ENCODE results near the gene AGR2. TPM values are rescaled to one million over a fixed set of nuclear protein-coding genes. Genes with fewer than 3 reads are reported as not detected.

The AGR2 gene
- total RNA-seq, 1 donor from 2014 or later, result not detected

DNA sequence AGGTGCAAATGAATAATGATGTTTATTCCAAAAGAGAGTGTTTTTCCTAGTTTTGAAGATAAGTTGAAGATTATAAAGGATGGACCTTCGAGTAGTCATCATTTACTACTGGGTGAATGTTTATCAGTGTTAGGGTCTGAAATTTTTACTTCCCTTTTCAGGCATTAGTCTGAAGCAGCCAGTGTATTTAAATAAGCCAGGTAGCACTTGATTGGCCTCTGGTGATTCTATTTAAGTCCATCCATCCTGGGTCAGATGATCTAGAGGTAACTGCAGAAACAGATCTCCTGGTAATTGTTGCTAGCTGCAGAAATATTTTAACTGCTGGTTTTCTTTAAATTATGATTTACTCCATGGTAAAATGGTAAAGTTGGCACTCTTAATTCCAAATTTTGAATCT, 34.1 kb upstream of the AGR2 start:
- H3K4me2 ChIP-seq (ENCODE audit: low read length), result no peak overlapping the region
- Mint-ChIP-seq H3K36me3 (ENCODE audit: low read depth, unreplicated experiment) (no peaks in the 10 kb centered on the region), H3K4me1 (ENCODE audit: low read depth, unreplicated experiment) (peaks cover 34% of the 10 kb centered on the region), H3K9me3 (ENCODE audit: unreplicated experiment) (no peaks in the 10 kb centered on the region), H3K27me3 (ENCODE audit: low read depth, unreplicated experiment) (no peaks in the 10 kb centered on the region), H3K27ac (ENCODE audit: unreplicated experiment) (no peak overlapping the region), H3K4me3 (ENCODE audit: unreplicated experiment) (no peak overlapping the region)
- no peaks in the 10 kb centered on the region for H3K4me1 ChIP-seq (ENCODE audit: insufficient read depth, low read length)
- H3K9me3 ChIP-seq (ENCODE audit: insufficient read depth, low read depth, low read length), result no peaks in the 10 kb centered on the region
- H3K79me2 ChIP-seq (ENCODE audit: insufficient read depth, low read length), result no peaks in the 10 kb centered on the region
- no peak overlapping the region for H3K4me3 ChIP-seq (ENCODE audit: insufficient read depth, low read depth, low read length)
- no peak overlapping the region for H3K27ac ChIP-seq (ENCODE audit: low read depth, low read length)
- no peaks in the 10 kb centered on the region for H3K27me3 ChIP-seq (ENCODE audit: insufficient read depth, low read length)
- no peak for FAIRE-seq
- no peaks in the 10 kb centered on the region for H3K36me3 ChIP-seq (ENCODE audit: insufficient read depth, low read length)
- no peak overlapping the region for H3K9ac ChIP-seq (ENCODE audit: low read length)
- TF ChIP-seq, protein P1, sequence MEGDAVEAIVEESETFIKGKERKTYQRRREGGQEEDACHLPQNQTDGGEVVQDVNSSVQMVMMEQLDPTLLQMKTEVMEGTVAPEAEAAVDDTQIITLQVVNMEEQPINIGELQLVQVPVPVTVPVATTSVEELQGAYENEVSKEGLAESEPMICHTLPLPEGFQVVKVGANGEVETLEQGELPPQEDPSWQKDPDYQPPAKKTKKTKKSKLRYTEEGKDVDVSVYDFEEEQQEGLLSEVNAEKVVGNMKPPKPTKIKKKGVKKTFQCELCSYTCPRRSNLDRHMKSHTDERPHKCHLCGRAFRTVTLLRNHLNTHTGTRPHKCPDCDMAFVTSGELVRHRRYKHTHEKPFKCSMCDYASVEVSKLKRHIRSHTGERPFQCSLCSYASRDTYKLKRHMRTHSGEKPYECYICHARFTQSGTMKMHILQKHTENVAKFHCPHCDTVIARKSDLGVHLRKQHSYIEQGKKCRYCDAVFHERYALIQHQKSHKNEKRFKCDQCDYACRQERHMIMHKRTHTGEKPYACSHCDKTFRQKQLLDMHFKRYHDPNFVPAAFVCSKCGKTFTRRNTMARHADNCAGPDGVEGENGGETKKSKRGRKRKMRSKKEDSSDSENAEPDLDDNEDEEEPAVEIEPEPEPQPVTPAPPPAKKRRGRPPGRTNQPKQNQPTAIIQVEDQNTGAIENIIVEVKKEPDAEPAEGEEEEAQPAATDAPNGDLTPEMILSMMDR (IDR thresholded peaks at IDR 0.05; ENCODE audit: insufficient read depth, low read depth, low read length), result no peak
- TF ChIP-seq EZH2 (IDR thresholded peaks at IDR 0.05; ENCODE audit: insufficient read depth, low read length), result no peak
- H4K20me1 ChIP-seq (ENCODE audit: insufficient read depth, low read length), result no peaks in the 10 kb centered on the region
- DNase-seq (ENCODE audit: low read depth), result no peak
- no peak overlapping the region for H2AFZ ChIP-seq (ENCODE audit: low read depth, low read length)

DNA sequence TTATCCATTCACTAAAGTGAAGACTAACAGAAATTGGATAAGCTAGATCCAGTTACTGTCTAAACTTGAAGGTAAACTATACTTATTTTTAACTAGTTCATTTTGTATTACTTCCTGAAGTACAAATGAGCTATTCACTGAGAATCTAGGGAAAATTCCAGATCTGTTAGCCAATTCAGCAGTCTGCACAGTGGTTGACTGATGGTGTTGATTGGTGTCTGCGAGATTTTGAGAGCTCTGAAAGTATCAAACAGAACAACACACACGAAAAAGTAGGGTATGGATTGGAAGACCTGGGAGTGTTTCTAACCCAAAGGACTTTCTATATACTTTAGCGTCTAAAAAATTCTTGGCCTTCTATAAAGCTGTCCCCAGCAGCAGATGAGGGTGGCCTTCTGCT, 33.6 kb upstream of the AGR2 start:
- H3K4me2 ChIP-seq (ENCODE audit: low read length), result no peak overlapping the region
- H3K27me3 Mint-ChIP-seq (ENCODE audit: low read depth, unreplicated experiment), result no peaks in the 10 kb centered on the region
- FAIRE-seq, result no peak

DNA sequence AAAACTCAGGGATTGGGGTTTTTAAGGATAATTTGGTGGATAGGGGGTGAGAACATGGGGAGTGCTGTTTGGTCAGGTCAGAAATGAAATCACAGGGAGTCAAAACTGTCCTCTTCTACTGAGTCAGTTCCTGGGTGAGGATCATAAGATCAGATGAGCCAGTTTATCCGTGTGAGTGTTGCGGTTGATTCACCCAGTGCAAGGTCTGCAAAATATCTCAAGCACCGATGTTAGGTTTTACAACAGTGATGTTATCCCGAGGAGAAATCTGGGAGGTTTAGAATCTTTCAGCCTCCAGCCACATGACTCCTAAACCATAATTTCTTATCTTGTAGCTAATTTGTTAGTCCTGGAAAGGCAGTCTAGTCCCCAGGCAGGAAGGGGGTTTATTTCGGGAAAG, 31.7 kb upstream of the AGR2 start:
- Histone ChIP-seq H2AFZ (ENCODE audit: low read depth, low read length) (no peak overlapping the region), H3K36me3 (ENCODE audit: insufficient read depth, low read length) (no peaks in the 10 kb centered on the region), H3K4me3 (ENCODE audit: insufficient read depth, low read depth, low read length) (no peak overlapping the region), H3K79me2 (ENCODE audit: insufficient read depth, low read length) (no peaks in the 10 kb centered on the region), H3K9me3 (ENCODE audit: insufficient read depth, low read depth, low read length) (no peaks in the 10 kb centered on the region), H3K4me1 (ENCODE audit: insufficient read depth, low read length) (no peaks in the 10 kb centered on the region), H3K27ac (ENCODE audit: low read depth, low read length) (no peak overlapping the region), H4K20me1 (ENCODE audit: insufficient read depth, low read length) (no peaks in the 10 kb centered on the region), H3K27me3 (ENCODE audit: insufficient read depth, low read length) (no peaks in the 10 kb centered on the region), H3K9ac (ENCODE audit: low read length) (no peak overlapping the region), H3K4me2 (ENCODE audit: low read length) (no peak overlapping the region)
- Mint-ChIP-seq H3K27me3 (ENCODE audit: low read depth, unreplicated experiment) (no peaks in the 10 kb centered on the region), H3K27ac (ENCODE audit: unreplicated experiment) (no peak overlapping the region), H3K36me3 (ENCODE audit: low read depth, unreplicated experiment) (no peaks in the 10 kb centered on the region), H3K9me3 (ENCODE audit: unreplicated experiment) (no peaks in the 10 kb centered on the region), H3K4me3 (ENCODE audit: unreplicated experiment) (no peak overlapping the region), H3K4me1 (ENCODE audit: low read depth, unreplicated experiment) (peaks cover 27% of the 10 kb centered on the region)
- TF ChIP-seq EZH2 (IDR thresholded peaks at IDR 0.05; ENCODE audit: insufficient read depth, low read length), result no peak
- TF ChIP-seq, protein P1 (IDR thresholded peaks at IDR 0.05; ENCODE audit: insufficient read depth, low read depth, low read length), result no peak
- FAIRE-seq, result no peak
- no peak for DNase-seq (ENCODE audit: low read depth)

More for the DNA sequence above, 33.6 kb upstream of the AGR2 start:
- Histone ChIP-seq H3K36me3 (ENCODE audit: insufficient read depth, low read length) (no peaks in the 10 kb centered on the region), H3K79me2 (ENCODE audit: insufficient read depth, low read length) (no peaks in the 10 kb centered on the region), H3K9ac (ENCODE audit: low read length) (no peak overlapping the region), H3K27ac (ENCODE audit: low read depth, low read length) (no peak overlapping the region), H3K9me3 (ENCODE audit: insufficient read depth, low read depth, low read length) (no peaks in the 10 kb centered on the region), H3K4me1 (ENCODE audit: insufficient read depth, low read length) (no peaks in the 10 kb centered on the region), H4K20me1 (ENCODE audit: insufficient read depth, low read length) (no peaks in the 10 kb centered on the region), H3K27me3 (ENCODE audit: insufficient read depth, low read length) (no peaks in the 10 kb centered on the region), H2AFZ (ENCODE audit: low read depth, low read length) (no peak overlapping the region), H3K4me3 (ENCODE audit: insufficient read depth, low read depth, low read length) (no peak overlapping the region)
- H3K27ac Mint-ChIP-seq (ENCODE audit: unreplicated experiment), result peak overlapping the region; percentile 15
- DNase-seq (ENCODE audit: low read depth), result peak; percentile 21
- H3K36me3 Mint-ChIP-seq (ENCODE audit: low read depth, unreplicated experiment), result no peaks in the 10 kb centered on the region
- peaks cover 35% of the 10 kb centered on the region for H3K4me1 Mint-ChIP-seq (ENCODE audit: low read depth, unreplicated experiment)
- H3K9me3 Mint-ChIP-seq (ENCODE audit: unreplicated experiment), result no peaks in the 10 kb centered on the region
- no peak overlapping the region for H3K4me3 Mint-ChIP-seq (ENCODE audit: unreplicated experiment)
- TF ChIP-seq, protein P1 (IDR thresholded peaks at IDR 0.05; ENCODE audit: insufficient read depth, low read depth, low read length), result no peak
- TF ChIP-seq EZH2 (IDR thresholded peaks at IDR 0.05; ENCODE audit: insufficient read depth, low read length), result no peak
